HK-2 (cell line): ENCODE data around the gene DNAJB5.

Source experiments
- DNase-seq: peaks from one replicate; pipeline ENCODE4 v3.0.0-alpha.2; 2018; ENCODE audit not compliant: unreplicated experiment

Gene DNAJB5

GRCh38 chr9:34984049-34984448, 5.5 kb upstream of the DNAJB5 start:
- DNase-seq: no peak

GRCh38 chr9:34985311-34985899, 4.1 kb upstream of the DNAJB5 start:
- peak; percentile 47 for DNase-seq

GRCh38 chr9:34986540-34987047, 3.0 kb upstream of the DNAJB5 start:
- DNase-seq: no peak

- DNase-seq: no peak
Measured at GRCh38 chr9:34987160-34987901, 2.2 kb upstream of the DNAJB5 start.

GRCh38 chr9:34988218-34989002, 1.1 kb upstream of the DNAJB5 start:
- no peak for DNase-seq

- no peak for DNase-seq
Measured at GRCh38 chr9:34989946-34990635, 546 bp downstream of the DNAJB5 start.

GRCh38 chr9:34990908-34991606, 1.5 kb downstream of the DNAJB5 start:
- DNase-seq: no peak

GRCh38 chr9:34991607-34992375, 2.2 kb downstream of the DNAJB5 start:
- no peak for DNase-seq

GRCh38 chr9:34992376-34992951, 2.9 kb downstream of the DNAJB5 start:
- peak; percentile 76 for DNase-seq

GRCh38 chr9:34993502-34994259, 4.1 kb downstream of the DNAJB5 start:
- DNase-seq: peak; percentile 39

GRCh38 chr9:34994260-34994899, 4.8 kb downstream of the DNAJB5 start:
- no peak for DNase-seq

- DNase-seq: no peak
Measured at GRCh38 chr9:34994900-34995669, 5.5 kb downstream of the DNAJB5 start.

GRCh38 chr9:34995670-34996060, 6.1 kb downstream of the DNAJB5 start:
- no peak for DNase-seq

GRCh38 chr9:34996181-34996904, 6.8 kb downstream of the DNAJB5 start:
- no peak for DNase-seq

- no peak for DNase-seq
Measured at GRCh38 chr9:34996905-34997279, 7.3 kb downstream of the DNAJB5 start.

- DNase-seq: no peak
Measured at GRCh38 chr9:34997379-34997781, 7.8 kb downstream of the DNAJB5 start.

GRCh38 chr9:34998266-34998665, 8.7 kb downstream of the DNAJB5 start:
- DNase-seq: no peak

- no peak for DNase-seq
Measured at GRCh38 chr9:34999576-34999975, 10.0 kb downstream of the DNAJB5 start.
